Right ventricle myocardium inferior (tissue), 1 donor: Measurements from ENCODE around the gene MAML3. TPM values are rescaled to one million over a fixed set of nuclear protein-coding genes. Genes with fewer than 3 reads are reported as not detected.

Experiments used
- ATAC-seq: fragments of 200-7000 bp; cut with Tn5 transposase; one replicate; pipeline ENCODE4 v1.9.1; 2020; ENCODE audit warnings: mild to moderate bottlenecking, moderate library complexity
- DNase-seq: peaks from one replicate; pipeline ENCODE4 v3.0.0; 2021; ENCODE audit errors: missing footprints
- intact Hi-C: fragments of 100-400 bp; cut with DNase I; formaldehyde crosslinking; loops from one replicate; pipeline ENCODE4 v1.11.0; 2022
- long read RNA-seq: library from polyadenylated mRNA; unstranded; transcript quantifications from one replicate; pipeline ENCODE4 v2.0.0, GENCODE V29; 2021
- total RNA-seq: library from RNA; stranded (reverse); fragmentation: NEBNext Ultra II Directional; extraction: Animal tissue kit (Norgen Biotek cat#: 25700); gene quantifications from one replicate; pipeline ENCODE4 v1.2.1, GENCODE V29; 2021
- donor health status: DM: no; HTN: yes; CAD: no; lungs with severe emphysema.

Gene MAML3
- total RNA-seq: 2.3 TPM
- long read RNA-seq: 0 reads

DNA sequence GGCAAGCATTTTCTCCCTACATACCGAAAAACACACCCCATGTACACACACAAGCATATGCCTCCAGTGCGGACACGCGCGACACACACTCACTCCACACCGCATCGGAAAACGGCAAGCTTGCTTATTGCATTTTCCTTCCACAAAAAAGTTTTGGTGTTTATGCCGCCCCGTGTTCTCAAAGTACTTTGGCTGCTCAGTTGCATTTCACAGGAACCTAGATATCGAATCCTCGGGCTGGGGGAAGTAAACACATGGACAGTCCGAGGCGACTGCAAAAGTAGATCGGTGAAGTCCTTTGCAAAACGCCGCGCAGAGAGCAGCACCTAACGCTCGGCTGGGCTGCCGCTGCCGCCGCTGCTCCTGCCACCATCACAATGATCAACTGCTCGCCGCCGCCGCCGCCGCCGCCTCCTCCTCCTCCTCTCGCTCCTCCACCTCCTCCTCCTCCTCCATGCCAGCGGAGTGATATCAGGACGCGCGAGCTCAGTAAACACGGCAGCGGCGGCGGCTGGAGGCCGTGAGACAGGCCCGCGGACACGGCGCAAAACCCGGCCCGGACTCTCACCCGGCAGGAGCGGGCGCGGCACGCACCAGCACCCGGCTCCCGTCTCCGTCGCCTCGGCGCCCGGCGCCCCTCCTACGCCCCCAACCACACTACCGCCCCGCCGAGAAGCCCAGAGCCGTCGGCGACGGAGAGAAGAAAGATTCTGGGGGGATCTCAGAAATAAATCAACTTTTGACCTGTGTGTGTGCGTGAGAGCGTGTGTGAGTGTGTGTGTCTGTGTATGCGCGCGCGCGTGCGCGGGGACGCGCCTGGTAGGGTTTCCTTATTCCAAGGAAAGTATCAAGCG, at the start of gene MAML3:
TSS of gene MAML3 (minus strand) at position 467 of the 854 bp plus-strand sequence. CDS start 857 bp downstream, outside the sequence.
- DNase-seq (peak; percentile 97), ATAC-seq (peak; percentile 75)
- intact Hi-C loops: loop anchor here (1.0 to 5.0 kb wide), 6 partner anchors 99 to 487 kb away; partner anchors contain the start of gene MGST2

DNA sequence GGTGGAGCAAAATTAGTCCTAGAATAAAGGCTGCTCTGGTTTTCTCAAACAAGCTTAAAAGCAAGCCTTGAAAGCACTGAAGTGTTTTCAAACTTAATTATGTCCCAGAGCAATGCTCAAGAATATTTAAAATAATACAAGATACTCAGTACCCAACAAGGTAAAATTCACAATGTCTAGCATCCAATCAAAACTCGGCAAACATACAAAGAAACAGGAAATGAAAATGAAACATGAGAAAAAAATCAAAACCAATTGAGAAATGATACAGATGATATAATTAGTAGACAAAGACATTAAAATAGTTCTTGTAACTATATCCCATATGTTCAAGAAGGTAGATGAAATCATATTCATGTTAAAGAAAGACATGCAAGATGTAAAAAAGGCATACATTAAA, 45.0 kb upstream of the MAML3 start:
- intact Hi-C loops: no loop called here
- no peak for ATAC-seq

DNA sequence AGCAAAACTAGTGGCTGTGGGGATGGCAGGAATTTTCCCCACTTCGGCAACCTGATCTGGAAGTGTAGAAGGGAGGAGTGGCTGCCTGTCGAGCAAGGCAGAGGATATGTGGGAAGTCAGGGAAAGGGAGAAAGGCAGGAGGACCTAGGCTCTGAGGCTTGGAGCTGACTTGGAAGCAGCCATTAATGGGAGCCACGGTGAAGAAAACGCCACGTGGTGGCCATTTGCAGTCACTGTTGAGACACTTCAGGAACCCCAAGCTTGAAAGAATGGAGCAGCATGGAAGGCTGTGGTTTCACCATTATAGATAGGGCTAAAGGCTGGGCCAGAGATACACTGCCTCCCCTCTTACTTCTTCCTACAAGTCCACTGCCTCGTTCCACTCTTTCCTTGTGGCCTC, 41.8 kb upstream of the MAML3 start:
- ATAC-seq (no peak), DNase-seq (no peak)
- intact Hi-C loops: no loop called here

More for the DNA sequence above, 45.0 kb upstream of the MAML3 start:
- DNase-seq: no peak

DNA sequence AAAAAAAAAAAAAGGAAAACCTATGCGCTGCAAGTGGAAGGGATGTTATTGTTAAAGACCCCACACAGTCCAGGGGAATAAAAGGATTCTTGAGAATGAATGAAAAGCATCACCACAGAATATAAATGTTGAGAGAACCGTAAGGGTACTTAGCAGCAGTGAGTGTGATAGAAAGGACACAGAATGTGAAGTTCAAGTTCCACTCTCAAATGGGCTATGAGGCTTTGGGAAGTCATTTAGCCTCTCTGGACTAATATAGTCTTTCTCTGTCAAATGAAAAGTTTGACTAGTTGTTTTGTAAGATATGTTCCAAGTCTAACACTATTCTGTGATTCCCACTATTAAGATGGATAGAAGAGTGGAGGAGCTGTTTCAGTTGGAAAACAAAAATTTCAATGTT, 35.8 kb upstream of the MAML3 start:
- DNase-seq (no peak), ATAC-seq (no peak)
- intact Hi-C loops: no loop called here

DNA sequence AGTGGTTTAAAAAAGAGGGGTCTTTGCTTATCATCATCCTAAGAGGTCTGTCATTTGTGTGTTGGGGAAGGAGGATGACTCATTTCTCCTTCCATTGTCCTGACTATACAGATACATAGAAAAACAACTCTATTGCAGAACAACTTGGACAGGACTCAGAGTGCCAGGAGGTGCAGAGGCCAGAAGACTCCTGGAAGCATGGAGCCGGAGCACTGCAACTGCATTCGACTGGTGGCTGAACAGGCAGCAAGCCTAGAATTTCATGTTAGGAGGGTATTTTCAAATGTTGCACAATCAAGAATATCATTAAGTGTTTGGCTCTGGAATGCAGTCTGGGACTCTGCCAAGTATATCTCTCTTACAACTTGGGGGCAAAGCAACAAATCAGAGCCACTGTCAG, 35.0 kb upstream of the MAML3 start:
- DNase-seq: no peak
- intact Hi-C loops: no loop called here
- peak; percentile 63 for ATAC-seq

- no peak for DNase-seq
- no peak for ATAC-seq
- intact Hi-C loops: no loop called here
Measured at GRCh38 chr4:140187316-140187695, 33.3 kb upstream of the MAML3 start.

- ATAC-seq: no peak
- no peak for DNase-seq
- intact Hi-C loops: no loop called here
Measured at GRCh38 chr4:140186651-140187315, 32.8 kb upstream of the MAML3 start.

DNA sequence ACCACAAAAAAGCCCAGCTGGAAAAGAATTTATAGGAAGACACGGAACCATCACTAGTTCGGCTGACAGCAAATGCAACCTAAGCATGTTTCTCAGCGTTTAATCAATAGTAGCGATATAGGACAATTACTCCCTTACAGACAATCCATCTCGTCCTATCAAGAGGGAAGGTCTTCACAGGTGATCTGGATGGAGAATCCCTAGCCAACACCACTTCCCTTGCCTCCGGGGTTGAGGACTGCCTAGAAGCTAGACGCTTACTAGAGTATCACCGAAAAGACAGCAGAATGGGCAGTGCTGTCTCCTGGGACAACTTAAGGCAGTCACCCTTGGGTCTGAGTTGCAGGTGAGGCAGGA, 32.1 kb upstream of the MAML3 start:
- DNase-seq (no peak), ATAC-seq (no peak)
- intact Hi-C loops: no loop called here

DNA sequence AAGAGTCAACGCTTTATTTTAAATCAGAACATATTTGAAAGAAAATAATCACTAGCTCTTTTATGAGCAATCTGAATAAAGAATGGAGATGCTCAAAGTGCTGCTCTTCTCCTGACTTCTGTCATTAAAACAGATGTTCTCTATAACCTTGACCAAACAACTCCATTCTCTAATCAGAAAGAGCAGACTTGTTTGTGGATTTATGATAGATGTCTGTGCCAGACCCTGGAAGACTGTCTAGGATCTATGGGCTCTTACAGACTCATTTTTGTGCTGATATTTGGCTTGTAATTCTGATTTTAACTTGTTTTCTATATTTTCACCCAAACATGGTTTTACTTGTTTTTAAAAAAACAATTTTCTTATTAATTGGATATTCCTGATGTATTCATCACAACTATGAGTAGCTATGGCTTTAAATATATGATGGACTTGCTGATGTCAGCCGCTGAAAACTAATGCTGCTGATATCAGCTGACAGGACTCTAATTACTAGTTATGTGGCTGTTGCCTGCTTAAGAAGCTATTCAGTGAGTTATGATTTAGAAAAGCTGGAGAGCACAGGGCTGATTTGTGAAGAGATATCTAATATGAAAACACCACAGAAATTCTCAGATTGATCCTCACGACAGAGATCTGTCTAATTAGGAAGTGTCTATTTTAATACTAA, 31.6 kb upstream of the MAML3 start:
- no peak for ATAC-seq
- no peak for DNase-seq
- intact Hi-C loops: no loop called here

DNA sequence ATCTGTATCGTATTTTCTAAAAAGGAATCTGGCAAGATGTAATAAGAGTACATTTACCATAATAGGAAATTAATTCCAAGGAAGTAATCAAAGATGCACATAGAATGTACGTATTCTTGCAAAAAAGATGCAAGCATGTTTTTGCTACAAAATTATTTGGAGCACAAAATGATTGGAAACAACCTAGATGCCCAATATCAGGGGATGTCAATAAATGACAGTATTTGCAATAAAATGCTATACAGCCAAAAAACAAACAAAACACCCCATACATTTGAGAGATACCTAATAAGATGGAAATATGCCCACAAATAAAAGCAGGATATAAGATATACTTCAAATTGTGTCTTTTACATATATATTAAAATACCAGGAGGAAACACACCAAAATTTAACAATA, 29.3 kb upstream of the MAML3 start:
- DNase-seq (no peak), ATAC-seq (no peak)
- intact Hi-C loops: no loop called here

- DNase-seq: no peak
- ATAC-seq: no peak
- intact Hi-C loops: no loop called here
Measured at GRCh38 chr4:140180577-140180976, 26.6 kb upstream of the MAML3 start.

- ATAC-seq: no peak
- intact Hi-C loops: no loop called here
- no peak for DNase-seq
Measured at GRCh38 chr4:140176735-140177134, 22.8 kb upstream of the MAML3 start.

GRCh38 chr4:140174543-140174942, 20.6 kb upstream of the MAML3 start:
- intact Hi-C loops: no loop called here
- no peak for ATAC-seq
- no peak for DNase-seq

DNA sequence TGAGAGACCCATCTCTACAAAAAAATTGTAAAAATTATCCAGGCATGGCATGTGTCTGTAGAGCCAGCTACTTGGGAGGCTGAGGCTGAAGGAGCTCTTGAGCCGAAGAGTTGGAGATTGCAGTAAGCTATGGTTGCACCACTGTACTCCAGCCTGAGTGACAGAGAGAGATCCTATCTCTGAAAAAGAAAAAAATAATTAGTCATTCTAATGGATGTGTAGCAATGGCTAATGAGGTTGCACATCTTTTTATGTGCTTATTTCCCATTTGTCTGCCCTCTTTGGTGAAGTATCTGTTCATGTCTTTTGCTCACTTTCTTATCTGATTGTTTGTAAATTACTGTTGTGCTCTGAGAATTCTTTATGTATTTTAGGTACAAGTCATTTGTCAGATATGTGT, 19.0 kb upstream of the MAML3 start:
- no peak for DNase-seq
- no peak for ATAC-seq
- intact Hi-C loops: no loop called here

DNA sequence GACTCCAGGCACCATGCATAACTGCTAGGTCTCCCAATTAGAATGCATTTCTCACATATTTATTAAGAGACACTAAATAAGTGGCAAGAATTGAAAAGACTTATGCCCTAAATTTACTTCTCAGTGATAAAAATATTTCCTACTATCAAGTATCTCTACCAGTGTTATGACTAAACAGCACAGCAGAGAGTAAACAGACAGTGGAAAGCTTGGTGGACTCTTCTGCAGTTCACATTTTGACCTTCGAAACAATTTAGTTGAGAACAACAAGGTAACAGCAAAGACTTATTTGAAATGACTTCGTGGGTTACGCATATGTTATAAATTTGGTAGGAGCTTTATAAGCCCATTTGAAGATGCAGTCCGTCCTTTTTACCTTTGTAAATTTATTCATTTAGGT, 16.3 kb upstream of the MAML3 start:
- DNase-seq (no peak), ATAC-seq (no peak)
- intact Hi-C loops: no loop called here

GRCh38 chr4:140168936-140169335, 15.0 kb upstream of the MAML3 start:
- intact Hi-C loops: no loop called here
- ATAC-seq: no peak
- DNase-seq: no peak

- intact Hi-C loops: no loop called here
- ATAC-seq (no peak), DNase-seq (no peak)
Measured at GRCh38 chr4:140168474-140168873, 14.5 kb upstream of the MAML3 start.

DNA sequence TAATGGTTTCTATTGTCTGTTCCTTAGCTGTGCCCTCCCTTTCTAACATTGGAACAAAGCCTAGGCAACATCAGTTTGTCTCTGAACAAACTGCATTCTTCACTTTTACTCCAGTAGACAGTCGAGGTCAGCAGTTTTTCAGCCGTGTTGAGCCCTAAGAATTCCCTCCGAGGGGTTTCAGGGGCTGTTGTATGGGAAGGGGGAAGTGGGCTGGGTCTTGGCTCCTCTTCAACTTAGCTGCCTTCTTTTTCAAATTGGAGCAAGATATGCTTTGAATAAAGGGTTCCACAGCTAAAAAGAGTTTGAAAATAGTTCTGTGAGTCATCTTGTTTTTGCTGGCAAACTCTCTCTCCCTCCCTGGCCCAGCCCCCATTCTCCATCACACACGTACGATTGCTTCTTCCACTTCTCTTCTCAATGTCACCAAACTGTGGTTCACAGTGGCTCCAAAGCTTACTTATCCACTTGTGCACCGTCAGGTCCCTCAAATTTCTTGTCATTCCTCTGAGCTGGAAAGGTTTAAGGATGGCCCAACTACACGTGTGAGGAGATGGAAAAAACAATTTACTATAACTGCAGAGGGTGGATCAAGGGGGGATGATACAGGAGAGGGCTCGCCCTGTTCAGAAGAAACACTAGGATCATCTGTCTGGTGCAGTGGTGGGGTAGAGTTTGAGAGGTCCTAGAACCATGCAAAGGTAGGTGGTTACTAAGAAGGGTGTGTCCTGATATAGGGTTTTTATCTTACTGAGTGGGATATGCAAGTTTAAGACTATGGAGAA, 9.2 kb upstream of the MAML3 start:
- intact Hi-C loops: no loop called here
- DNase-seq: no peak
- no peak for ATAC-seq

- ATAC-seq: no peak
Measured at GRCh38 chr4:140162596-140162995, 8.6 kb upstream of the MAML3 start.

More at GRCh38 chr4:140162596-140162995, 8.6 kb upstream of the MAML3 start:
- intact Hi-C loops: no loop called here
- DNase-seq: no peak
